ENCODE results near the gene NOP14.

Gene NOP14

GRCh38 chr4:2908686-2909085, 54.5 kb downstream of the NOP14 start:
- DNase-seq = no peak

DNA sequence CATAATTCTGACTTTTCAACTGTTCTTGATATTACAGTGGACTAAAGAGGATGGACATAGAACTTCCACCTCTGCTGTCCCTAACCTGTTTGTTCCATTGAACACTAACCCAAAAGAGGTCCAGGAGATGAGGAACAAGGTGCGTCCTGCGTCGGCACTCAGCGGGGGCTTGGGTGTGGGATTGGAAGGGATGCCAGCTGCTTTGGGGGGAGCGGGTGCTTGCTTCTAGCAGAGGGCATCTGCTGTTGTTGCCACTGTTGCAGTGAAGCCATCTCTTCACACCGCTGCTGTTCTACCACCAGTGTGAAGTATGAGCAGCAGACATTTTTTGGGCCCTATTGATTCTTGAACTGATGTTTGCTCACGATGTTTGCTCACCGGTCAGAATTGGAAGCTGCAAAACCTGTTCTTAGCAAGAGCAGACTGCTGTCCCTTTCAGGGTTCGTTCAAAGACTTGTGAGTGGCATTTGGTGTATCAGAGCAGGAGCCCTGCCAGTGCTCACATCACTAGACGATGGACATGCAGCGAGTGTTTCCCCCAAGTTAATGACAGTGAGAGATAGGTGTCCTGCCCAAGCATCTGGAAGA, 55.4 kb downstream of the NOP14 start:
- peak; percentile 37 for DNase-seq

- DNase-seq = peak; percentile 22
Observed at GRCh38 chr4:2907226-2907625, 56.0 kb downstream of the NOP14 start.

DNA sequence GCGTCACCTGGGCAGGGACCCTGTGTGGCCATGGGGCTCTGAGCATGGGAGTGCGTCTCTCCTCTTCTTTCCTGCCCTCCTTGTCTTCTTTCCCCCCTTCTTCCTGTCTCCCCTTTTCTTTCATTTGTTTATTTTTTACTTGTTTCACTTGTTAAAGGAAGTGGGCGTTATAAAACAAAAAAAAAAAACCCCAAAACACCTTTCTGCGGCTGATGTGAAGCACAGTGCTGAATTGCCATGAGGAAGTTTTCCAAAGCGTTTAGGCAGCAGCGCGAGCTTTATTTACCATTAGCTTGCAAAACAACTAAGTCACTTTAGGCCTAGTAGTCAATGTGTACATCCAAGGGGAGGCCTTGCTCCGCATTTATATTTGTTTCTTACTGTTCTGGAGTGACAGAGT, 57.0 kb downstream of the NOP14 start:
- DNase-seq = peak; percentile 6

GRCh38 chr4:2905544-2905943, 57.7 kb downstream of the NOP14 start:
- peak; percentile 38 for DNase-seq

DNA sequence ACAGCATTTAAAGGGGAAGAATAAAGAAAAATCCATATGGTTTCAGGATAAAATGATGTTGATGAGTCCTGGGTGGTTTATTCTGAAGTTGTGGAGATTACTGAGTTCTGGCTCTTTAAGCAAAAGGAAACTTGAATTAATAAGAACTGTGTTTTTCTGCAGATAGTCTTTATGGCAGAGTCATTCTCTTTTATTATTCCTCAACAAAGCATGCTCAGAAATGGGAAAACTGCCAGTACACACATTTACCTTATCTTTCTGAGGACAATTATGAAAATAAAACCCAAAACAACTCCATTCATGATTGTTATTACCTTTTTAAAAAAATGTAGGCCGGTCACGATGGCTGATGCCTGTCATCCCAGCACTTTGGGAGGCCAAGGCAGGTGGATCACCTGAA, 61.1 kb downstream of the NOP14 start:
- no peak for DNase-seq

GRCh38 chr4:2901186-2901585, 62.0 kb downstream of the NOP14 start:
- DNase-seq = peak; percentile 18

- no peak for DNase-seq
Observed at GRCh38 chr4:2900741-2901140, 62.5 kb downstream of the NOP14 start.

DNA sequence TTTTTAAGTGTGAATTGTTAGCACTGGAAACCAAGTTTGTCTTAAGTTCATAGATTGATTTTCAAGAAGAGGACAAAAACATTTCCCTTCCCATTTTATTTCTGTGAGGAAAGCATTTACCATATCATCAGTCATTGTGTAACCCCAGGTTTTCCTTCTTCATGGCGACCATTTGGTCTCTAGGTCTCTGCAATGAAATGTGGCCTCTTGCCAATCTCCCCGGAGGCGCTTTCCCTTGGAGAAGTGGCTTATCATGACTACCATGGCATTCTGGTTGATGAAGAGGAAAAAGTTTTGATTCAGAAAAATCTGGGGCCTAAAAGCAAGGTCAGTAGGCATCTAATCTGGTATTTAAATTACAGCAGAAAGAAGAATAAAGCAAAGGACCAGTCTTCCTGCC, 65.2 kb downstream of the NOP14 start:
- peak; percentile 13 for DNase-seq

GRCh38 chr4:2893772-2894171, 69.4 kb downstream of the NOP14 start:
- peak; percentile 4 for DNase-seq

DNA sequence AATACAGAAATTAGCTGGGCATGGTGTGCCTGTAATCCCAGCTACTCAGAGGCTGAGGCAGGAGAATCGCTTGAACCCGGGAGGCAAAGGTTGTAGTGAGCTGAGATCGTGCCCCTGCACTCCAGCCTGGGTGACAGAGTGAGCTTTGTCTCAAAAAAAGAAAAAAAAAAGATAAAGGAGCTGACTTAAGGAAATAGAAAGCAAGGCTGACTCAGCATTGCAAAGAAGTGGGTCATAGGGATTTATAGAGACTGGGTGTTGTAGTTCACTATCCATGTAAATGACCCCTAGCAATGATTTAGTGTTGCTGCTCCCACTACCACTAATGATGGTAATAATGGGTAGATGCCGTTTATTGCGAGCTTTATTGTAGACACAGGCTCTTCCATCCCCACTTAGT, 71.9 kb downstream of the NOP14 start:
- no peak for DNase-seq

- no peak for DNase-seq
Observed at GRCh38 chr4:2888886-2889285, 74.3 kb downstream of the NOP14 start.
